T-helper 1 cell treated with Interleukin-12 subunit alpha and Interleukin-12 subunit beta and Interleukin-4 antibody, amounts not matched to agents 30 μg/mL and 1 μg/mL, for 36 hours (primary cell): ENCODE measurements around the gene MUC5B.
"Not testable (repeated sequence)": the region's sequence is repeated elsewhere in the genome, so short reads cannot be mapped to it uniquely, and the experiment has no call there.

Experiments used
- H3K27ac Mint-ChIP-seq: one replicate; pipeline ENCODE4 v1.8.0; 2021; ENCODE audit warnings: mild to moderate bottlenecking, mixed read lengths
- H3K27me3 Mint-ChIP-seq: one replicate; pipeline ENCODE4 v1.8.0; 2021; ENCODE audit warnings: low read depth, mixed read lengths
- H3K36me3 Mint-ChIP-seq: one replicate; pipeline ENCODE4 v1.8.0; 2021; ENCODE audit warnings: low read depth, mixed read lengths
- H3K4me1 Mint-ChIP-seq: one replicate; pipeline ENCODE4 v1.8.0; 2021; ENCODE audit warnings: low read depth, mixed read lengths
- H3K4me3 Mint-ChIP-seq: one replicate; pipeline ENCODE4 v1.8.0; 2021; ENCODE audit warnings: mild to moderate bottlenecking, moderate library complexity, mixed read lengths
- H3K9me3 Mint-ChIP-seq: one replicate; pipeline ENCODE4 v1.8.0; 2021; ENCODE audit warnings: mixed read lengths

MUC5B gene

DNA sequence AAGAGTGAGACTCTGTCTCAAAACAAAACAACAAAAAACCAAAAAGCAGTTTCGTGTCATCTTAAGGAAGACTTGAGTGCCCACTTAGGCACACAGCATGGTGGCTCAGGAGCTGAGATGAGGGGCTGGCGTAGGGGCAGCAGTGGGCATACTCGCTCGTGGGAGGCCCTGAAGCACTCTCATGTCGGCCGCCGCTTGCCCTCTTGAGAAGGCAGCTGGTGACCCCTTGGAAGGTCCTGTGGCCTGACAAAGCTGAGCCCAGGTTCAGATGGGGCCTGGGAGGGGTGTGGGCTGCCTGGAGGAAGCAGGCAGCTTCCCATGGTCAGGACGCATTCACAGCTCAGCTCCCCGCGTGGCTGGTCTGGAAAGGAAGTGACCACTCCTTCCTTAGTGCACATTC, 15.0 kb downstream of the MUC5B start:
- H3K9me3 Mint-ChIP-seq: peaks cover 6% of the 10 kb centered on the region
- H3K27ac Mint-ChIP-seq: no peak overlapping the region
- H3K4me3 Mint-ChIP-seq: no peak overlapping the region
- H3K4me1 Mint-ChIP-seq: no peaks in the 10 kb centered on the region
- H3K36me3 Mint-ChIP-seq: no peaks in the 10 kb centered on the region
- no peaks in the 10 kb centered on the region for H3K27me3 Mint-ChIP-seq

GRCh38 chr11:1238767-1239595, 16.1 kb downstream of the MUC5B start:
- peaks cover 6% of the 10 kb centered on the region for H3K9me3 Mint-ChIP-seq
- no peak overlapping the region for H3K27ac Mint-ChIP-seq
- no peak overlapping the region for H3K4me3 Mint-ChIP-seq
- H3K4me1 Mint-ChIP-seq: no peaks in the 10 kb centered on the region
- no peaks in the 10 kb centered on the region for H3K36me3 Mint-ChIP-seq
- no peaks in the 10 kb centered on the region for H3K27me3 Mint-ChIP-seq

GRCh38 chr11:1239596-1240205, 16.8 kb downstream of the MUC5B start:
- H3K27ac Mint-ChIP-seq: no peak overlapping the region
- H3K27me3 Mint-ChIP-seq: no peaks in the 10 kb centered on the region
- peaks cover 6% of the 10 kb centered on the region for H3K9me3 Mint-ChIP-seq
- no peaks in the 10 kb centered on the region for H3K4me1 Mint-ChIP-seq
- no peaks in the 10 kb centered on the region for H3K36me3 Mint-ChIP-seq
- no peak overlapping the region for H3K4me3 Mint-ChIP-seq

- Mint-ChIP-seq H3K4me1 (no peaks in the 10 kb centered on the region), H3K27ac (no peak overlapping the region), H3K27me3 (no peaks in the 10 kb centered on the region), H3K36me3 (no peaks in the 10 kb centered on the region), H3K4me3 (no peak overlapping the region), H3K9me3 (peaks cover 6% of the 10 kb centered on the region)
Measured at GRCh38 chr11:1240771-1241170, 17.9 kb downstream of the MUC5B start.

DNA sequence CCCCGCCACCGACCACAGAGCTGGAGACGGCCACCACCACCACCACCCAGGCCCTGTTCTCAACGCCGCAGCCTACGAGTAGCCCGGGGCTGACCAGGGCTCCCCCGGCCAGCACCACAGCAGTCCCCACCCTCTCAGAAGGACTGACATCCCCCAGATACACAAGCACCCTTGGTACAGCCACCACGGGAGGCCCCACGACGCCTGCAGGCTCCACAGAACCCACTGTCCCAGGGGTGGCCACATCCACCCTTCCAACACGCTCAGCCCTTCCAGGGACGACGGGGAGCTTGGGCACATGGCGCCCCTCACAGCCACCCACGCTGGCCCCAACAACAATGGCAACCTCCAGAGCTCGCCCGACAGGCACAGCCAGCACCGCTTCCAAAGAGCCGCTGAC, 18.8 kb downstream of the MUC5B start:
- Mint-ChIP-seq H3K9me3 (peaks cover 9% of the 10 kb centered on the region), H3K27ac (no peak overlapping the region), H3K27me3 (no peaks in the 10 kb centered on the region), H3K36me3 (no peaks in the 10 kb centered on the region), H3K4me3 (no peak overlapping the region), H3K4me1 (no peaks in the 10 kb centered on the region)

- Mint-ChIP-seq H3K27me3 (no peaks in the 10 kb centered on the region), H3K4me1 (no peaks in the 10 kb centered on the region), H3K4me3 (no peak overlapping the region), H3K36me3 (no peaks in the 10 kb centered on the region), H3K27ac (no peak overlapping the region), H3K9me3 (peaks cover 9% of the 10 kb centered on the region)
Measured at GRCh38 chr11:1242289-1242688, 19.4 kb downstream of the MUC5B start.

DNA sequence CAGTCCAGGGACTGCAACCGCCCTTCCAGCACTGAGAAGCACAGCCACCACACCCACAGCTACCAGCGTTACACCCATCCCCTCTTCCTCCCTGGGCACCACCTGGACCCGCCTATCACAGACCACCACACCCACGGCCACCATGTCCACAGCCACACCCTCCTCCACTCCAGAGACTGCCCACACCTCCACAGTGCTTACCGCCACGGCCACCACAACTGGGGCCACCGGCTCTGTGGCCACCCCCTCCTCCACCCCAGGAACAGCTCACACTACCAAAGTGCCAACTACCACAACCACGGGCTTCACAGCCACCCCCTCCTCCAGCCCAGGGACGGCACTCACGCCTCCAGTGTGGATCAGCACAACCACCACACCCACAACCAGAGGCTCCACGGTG, 19.9 kb downstream of the MUC5B start:
- H3K27ac Mint-ChIP-seq, H3K9me3 Mint-ChIP-seq, H3K4me3 Mint-ChIP-seq, H3K4me1 Mint-ChIP-seq, H3K36me3 Mint-ChIP-seq, H3K27me3 Mint-ChIP-seq: not testable (repeated sequence)

DNA sequence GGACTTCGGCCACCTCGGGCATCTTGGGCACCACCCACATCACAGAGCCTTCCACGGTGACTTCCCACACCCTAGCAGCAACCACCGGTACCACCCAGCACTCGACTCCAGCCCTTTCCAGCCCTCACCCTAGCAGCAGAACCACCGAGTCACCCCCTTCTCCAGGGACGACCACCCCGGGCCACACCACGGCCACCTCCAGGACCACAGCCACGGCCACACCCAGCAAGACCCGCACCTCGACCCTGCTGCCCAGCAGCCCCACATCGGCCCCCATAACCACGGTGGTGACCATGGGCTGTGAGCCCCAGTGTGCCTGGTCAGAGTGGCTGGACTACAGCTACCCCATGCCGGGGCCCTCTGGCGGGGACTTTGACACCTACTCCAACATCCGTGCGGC, 20.7 kb downstream of the MUC5B start:
- H3K9me3 Mint-ChIP-seq, H3K36me3 Mint-ChIP-seq, H3K27me3 Mint-ChIP-seq, H3K27ac Mint-ChIP-seq, H3K4me1 Mint-ChIP-seq, H3K4me3 Mint-ChIP-seq: not testable (repeated sequence)

- H3K36me3 Mint-ChIP-seq, H3K4me3 Mint-ChIP-seq, H3K27ac Mint-ChIP-seq, H3K27me3 Mint-ChIP-seq, H3K4me1 Mint-ChIP-seq: not testable (repeated sequence)
- peaks cover 11% of the 10 kb centered on the region for H3K9me3 Mint-ChIP-seq
Measured at GRCh38 chr11:1244557-1244956, 21.7 kb downstream of the MUC5B start.

DNA sequence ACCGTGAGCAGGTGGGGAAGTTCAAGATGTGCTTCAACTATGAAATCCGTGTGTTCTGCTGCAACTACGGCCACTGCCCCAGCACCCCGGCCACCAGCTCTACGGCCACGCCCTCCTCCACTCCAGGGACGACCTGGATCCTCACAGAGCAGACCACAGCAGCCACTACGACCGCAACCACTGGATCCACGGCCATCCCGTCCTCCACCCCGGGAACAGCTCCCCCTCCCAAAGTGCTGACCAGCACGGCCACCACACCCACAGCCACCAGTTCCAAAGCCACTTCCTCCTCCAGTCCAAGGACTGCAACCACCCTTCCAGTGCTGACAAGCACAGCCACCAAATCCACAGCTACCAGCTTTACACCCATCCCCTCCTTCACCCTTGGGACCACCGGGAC, 22.9 kb downstream of the MUC5B start:
- H3K27me3 Mint-ChIP-seq, H3K4me1 Mint-ChIP-seq, H3K36me3 Mint-ChIP-seq, H3K27ac Mint-ChIP-seq, H3K4me3 Mint-ChIP-seq: not testable (repeated sequence)
- peaks cover 14% of the 10 kb centered on the region for H3K9me3 Mint-ChIP-seq

GRCh38 chr11:1246301-1246700, 23.4 kb downstream of the MUC5B start:
- not testable (repeated sequence) for H3K4me1 Mint-ChIP-seq, H3K4me3 Mint-ChIP-seq, H3K27me3 Mint-ChIP-seq, H3K36me3 Mint-ChIP-seq, H3K27ac Mint-ChIP-seq
- peaks cover 20% of the 10 kb centered on the region for H3K9me3 Mint-ChIP-seq

- H3K4me3 Mint-ChIP-seq, H3K27ac Mint-ChIP-seq, H3K36me3 Mint-ChIP-seq, H3K27me3 Mint-ChIP-seq, H3K4me1 Mint-ChIP-seq: not testable (repeated sequence)
- peaks cover 27% of the 10 kb centered on the region for H3K9me3 Mint-ChIP-seq
Measured at GRCh38 chr11:1247026-1247425, 24.2 kb downstream of the MUC5B start.

DNA sequence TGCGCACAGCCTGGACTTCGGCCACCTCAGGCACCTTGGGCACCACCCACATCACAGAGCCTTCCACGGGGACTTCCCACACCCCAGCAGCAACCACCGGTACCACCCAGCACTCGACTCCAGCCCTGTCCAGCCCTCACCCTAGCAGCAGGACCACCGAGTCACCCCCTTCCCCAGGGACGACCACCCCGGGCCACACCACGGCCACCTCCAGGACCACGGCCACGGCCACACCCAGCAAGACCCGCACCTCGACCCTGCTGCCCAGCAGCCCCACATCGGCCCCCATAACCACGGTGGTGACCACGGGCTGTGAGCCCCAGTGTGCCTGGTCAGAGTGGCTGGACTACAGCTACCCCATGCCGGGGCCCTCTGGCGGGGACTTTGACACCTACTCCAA, 26.1 kb downstream of the MUC5B start:
- H3K27ac Mint-ChIP-seq, H3K4me3 Mint-ChIP-seq, H3K4me1 Mint-ChIP-seq, H3K27me3 Mint-ChIP-seq, H3K36me3 Mint-ChIP-seq: not testable (repeated sequence)
- H3K9me3 Mint-ChIP-seq: peaks cover 24% of the 10 kb centered on the region

- H3K9me3 Mint-ChIP-seq: peaks cover 24% of the 10 kb centered on the region
- H3K27ac Mint-ChIP-seq, H3K4me1 Mint-ChIP-seq, H3K36me3 Mint-ChIP-seq, H3K4me3 Mint-ChIP-seq, H3K27me3 Mint-ChIP-seq: not testable (repeated sequence)
Measured at GRCh38 chr11:1250411-1250810, 27.5 kb downstream of the MUC5B start.

- no peak overlapping the region for H3K4me3 Mint-ChIP-seq
- peaks cover 23% of the 10 kb centered on the region for H3K9me3 Mint-ChIP-seq
- H3K27ac Mint-ChIP-seq: no peak overlapping the region
- H3K4me1 Mint-ChIP-seq: no peaks in the 10 kb centered on the region
- H3K36me3 Mint-ChIP-seq: peaks cover 4% of the 10 kb centered on the region
- H3K27me3 Mint-ChIP-seq: no peaks in the 10 kb centered on the region
Measured at GRCh38 chr11:1251236-1251770, 28.4 kb downstream of the MUC5B start.
